HepG2 (cell line): Measurements from ENCODE around the gene DCUN1D3.

Experiments
- ATF3 ChIP-seq: sonication (generic); formaldehyde crosslinking; IDR thresholded peaks from 2 replicates; pipeline ENCODE4 v1.4.0; 2020; ENCODE audit warnings: missing genetic modification reagents
- CTCF ChIP-seq: sonication (generic); formaldehyde crosslinking; IDR thresholded peaks from 2 replicates; pipeline ENCODE4 v1.5.0; 2020; ENCODE audit warnings: mild to moderate bottlenecking, missing genetic modification reagents, moderate library complexity
- EP300 ChIP-seq, 3 experiments: sonication (generic) in 1 of 3; formaldehyde crosslinking in 1 of 3; IDR thresholded peaks; 2 replicates each; pipeline versions ENCODE4 v1.5.1 to v1.6.1; 2011 to 2020; ENCODE audit warnings: low read depth in 2 of 3, low read length in 2 of 3, borderline replicate concordance in 1 of 3, improper control_type of control experiment in 1 of 3, mild to moderate bottlenecking in 1 of 3, missing genetic modification reagents in 1 of 3, moderate library complexity in 1 of 3
- SIN3A ChIP-seq: IDR thresholded peaks from 2 replicates; pipeline ENCODE4 v1.6.1; 2011; ENCODE audit warnings: low read depth, mild to moderate bottlenecking, control low read depth, low read length, borderline replicate concordance
- SRF ChIP-seq: IDR thresholded peaks from 2 replicates; pipeline ENCODE4 v1.6.1; 2011; ENCODE audit warnings: mild to moderate bottlenecking, low read depth, low read length, moderate library complexity
- ZNF335 ChIP-seq: sonication (generic); formaldehyde crosslinking; IDR thresholded peaks from 2 replicates; pipeline ENCODE4 v1.4.0; 2020; ENCODE audit warnings: missing genetic modification reagents

- TF ChIP-seq SIN3A: 0 out of 2 replicates have a peak, but pooled peaks have one; percentile 25
- TF ChIP-seq CTCF (CRISPR knock-in tag): no peak
- 0 out of 2 replicates have a peak, but pooled peaks have one; percentile 8 for TF ChIP-seq ZNF335 (CRISPR knock-in tag)
- no peak for TF ChIP-seq EP300 (IDR thresholded peaks at IDR 0.05; ENCODE audit: low read depth in 2 of 2, low read length in 2 of 2)
- no peak for TF ChIP-seq EP300 (CRISPR knock-in tag; IDR thresholded peaks at IDR 0.05; ENCODE audit: borderline replicate concordance)
- TF ChIP-seq SRF: no peak
- TF ChIP-seq ATF3 (CRISPR knock-in tag): no peak
These were observed 1.4 kb upstream of the DCUN1D3 start for GRCh38 chr16:20901436-20902112.
